GM18502 (cell line): ENCODE results near the gene CORO2A.

Experiments
- ATAC-seq: cut with Tn5 transposase; IDR thresholded peaks from one replicate; pipeline ENCODE4 v1.9.1; 2021; ENCODE audit warnings: mild to moderate bottlenecking; ENCODE audit not compliant: unreplicated experiment, poor library complexity

The CORO2A gene

GRCh38 chr9:98219794-98220370, 27.4 kb upstream of the CORO2A start:
- ATAC-seq = no peak

GRCh38 chr9:98219364-98219716, 26.9 kb upstream of the CORO2A start:
- ATAC-seq = no peak

GRCh38 chr9:98218562-98219363, 26.3 kb upstream of the CORO2A start:
- no peak for ATAC-seq

- no peak for ATAC-seq
These were observed 24.8 kb upstream of the CORO2A start for GRCh38 chr9:98217255-98217654.

GRCh38 chr9:98216391-98216790, 24.0 kb upstream of the CORO2A start:
- ATAC-seq = no peak

GRCh38 chr9:98215821-98216220, 23.4 kb upstream of the CORO2A start:
- ATAC-seq = no peak

GRCh38 chr9:98215271-98215670, 22.8 kb upstream of the CORO2A start:
- no peak for ATAC-seq

GRCh38 chr9:98214811-98215210, 22.4 kb upstream of the CORO2A start:
- no peak for ATAC-seq

GRCh38 chr9:98211260-98211659, 18.8 kb upstream of the CORO2A start:
- no peak for ATAC-seq

- ATAC-seq = no peak
These were observed 18.0 kb upstream of the CORO2A start for GRCh38 chr9:98210435-98210834.

- no peak for ATAC-seq
These were observed 17.1 kb upstream of the CORO2A start for GRCh38 chr9:98209530-98209929.

GRCh38 chr9:98208635-98209034, 16.2 kb upstream of the CORO2A start:
- ATAC-seq = no peak

- ATAC-seq = no peak
These were observed 15.2 kb upstream of the CORO2A start for GRCh38 chr9:98207606-98208005.

GRCh38 chr9:98206754-98207153, 14.3 kb upstream of the CORO2A start:
- no peak for ATAC-seq

- ATAC-seq = no peak
These were observed 12.3 kb upstream of the CORO2A start for GRCh38 chr9:98204692-98205091.

- no peak for ATAC-seq
These were observed 10.7 kb upstream of the CORO2A start for GRCh38 chr9:98203153-98203552.

- ATAC-seq = no peak
These were observed 9.8 kb upstream of the CORO2A start for GRCh38 chr9:98202252-98202651.

GRCh38 chr9:98201749-98202148, 9.3 kb upstream of the CORO2A start:
- no peak for ATAC-seq

- no peak for ATAC-seq
These were observed 8.7 kb upstream of the CORO2A start for GRCh38 chr9:98201102-98201501.

GRCh38 chr9:98199388-98200033, 7.1 kb upstream of the CORO2A start:
- ATAC-seq = no peak

GRCh38 chr9:98195671-98196070, 3.2 kb upstream of the CORO2A start:
- ATAC-seq = no peak
